ENCODE results near the gene TTC12.

The TTC12 gene

GRCh38 chr11:113398669-113399430, 84.5 kb downstream of the TTC12 start:
- TF ChIP-seq, protein P1, sequence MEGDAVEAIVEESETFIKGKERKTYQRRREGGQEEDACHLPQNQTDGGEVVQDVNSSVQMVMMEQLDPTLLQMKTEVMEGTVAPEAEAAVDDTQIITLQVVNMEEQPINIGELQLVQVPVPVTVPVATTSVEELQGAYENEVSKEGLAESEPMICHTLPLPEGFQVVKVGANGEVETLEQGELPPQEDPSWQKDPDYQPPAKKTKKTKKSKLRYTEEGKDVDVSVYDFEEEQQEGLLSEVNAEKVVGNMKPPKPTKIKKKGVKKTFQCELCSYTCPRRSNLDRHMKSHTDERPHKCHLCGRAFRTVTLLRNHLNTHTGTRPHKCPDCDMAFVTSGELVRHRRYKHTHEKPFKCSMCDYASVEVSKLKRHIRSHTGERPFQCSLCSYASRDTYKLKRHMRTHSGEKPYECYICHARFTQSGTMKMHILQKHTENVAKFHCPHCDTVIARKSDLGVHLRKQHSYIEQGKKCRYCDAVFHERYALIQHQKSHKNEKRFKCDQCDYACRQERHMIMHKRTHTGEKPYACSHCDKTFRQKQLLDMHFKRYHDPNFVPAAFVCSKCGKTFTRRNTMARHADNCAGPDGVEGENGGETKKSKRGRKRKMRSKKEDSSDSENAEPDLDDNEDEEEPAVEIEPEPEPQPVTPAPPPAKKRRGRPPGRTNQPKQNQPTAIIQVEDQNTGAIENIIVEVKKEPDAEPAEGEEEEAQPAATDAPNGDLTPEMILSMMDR (IDR thresholded peaks at IDR 0.05; ENCODE audit: low read depth, low read length, missing control alignments) = no peak
- Histone ChIP-seq H3K27me3 (replicated peaks) (no peaks in the 10 kb centered on the region), H3K4me3 (ENCODE audit: low read depth, low read length) (no peak overlapping the region), H3K36me3 (replicated peaks) (no peaks in the 10 kb centered on the region), H3K27ac (no peak overlapping the region)
- in situ Hi-C loops (cut with HindIII; ENCODE audit: low pct_ligation_motif_present, low sequenced_read_pairs) = no loop called here
- DNase-seq = no peak

- TF ChIP-seq, protein P1 (IDR thresholded peaks at IDR 0.05; ENCODE audit: low read depth, low read length, missing control alignments) = no peak
- DNase-seq = no peak
- in situ Hi-C loops (cut with HindIII; ENCODE audit: low pct_ligation_motif_present, low sequenced_read_pairs) = no loop called here
- no peak overlapping the region for H3K4me3 ChIP-seq (ENCODE audit: low read depth, low read length)
- H3K36me3 ChIP-seq (replicated peaks) = no peaks in the 10 kb centered on the region
- no peak overlapping the region for H3K27ac ChIP-seq
- H3K27me3 ChIP-seq (replicated peaks) = no peaks in the 10 kb centered on the region
Measured at GRCh38 chr11:113400631-113401230, 86.3 kb downstream of the TTC12 start.

DNA sequence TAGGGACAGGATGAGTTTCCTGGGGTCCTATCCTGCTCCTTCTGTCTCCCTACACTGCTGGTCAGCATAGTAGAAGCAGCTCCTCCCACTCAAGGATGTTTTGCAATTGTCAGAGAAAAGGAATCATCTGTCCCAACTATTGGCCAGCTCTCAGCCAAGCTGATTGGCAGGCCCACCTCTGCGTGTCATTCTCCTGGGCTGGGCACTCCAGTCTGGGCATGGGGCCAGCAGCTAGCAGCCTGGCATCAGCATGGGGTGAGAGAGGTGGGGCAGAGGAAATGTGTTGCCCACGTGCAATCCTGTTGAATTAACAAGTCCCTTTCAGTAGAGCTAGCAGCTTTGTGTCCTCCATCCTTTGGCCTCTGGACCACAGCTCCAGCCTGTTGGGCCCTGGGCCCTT, 87.3 kb downstream of the TTC12 start:
- no peak for DNase-seq
- Histone ChIP-seq H3K36me3 (replicated peaks) (no peaks in the 10 kb centered on the region), H3K27me3 (replicated peaks) (no peaks in the 10 kb centered on the region), H3K4me3 (ENCODE audit: low read depth, low read length) (no peak overlapping the region), H3K27ac (no peak overlapping the region)
- TF ChIP-seq, protein P1 (IDR thresholded peaks at IDR 0.05; ENCODE audit: low read depth, low read length, missing control alignments) = no peak
- in situ Hi-C loops (cut with HindIII; ENCODE audit: low pct_ligation_motif_present, low sequenced_read_pairs) = no loop called here

DNA sequence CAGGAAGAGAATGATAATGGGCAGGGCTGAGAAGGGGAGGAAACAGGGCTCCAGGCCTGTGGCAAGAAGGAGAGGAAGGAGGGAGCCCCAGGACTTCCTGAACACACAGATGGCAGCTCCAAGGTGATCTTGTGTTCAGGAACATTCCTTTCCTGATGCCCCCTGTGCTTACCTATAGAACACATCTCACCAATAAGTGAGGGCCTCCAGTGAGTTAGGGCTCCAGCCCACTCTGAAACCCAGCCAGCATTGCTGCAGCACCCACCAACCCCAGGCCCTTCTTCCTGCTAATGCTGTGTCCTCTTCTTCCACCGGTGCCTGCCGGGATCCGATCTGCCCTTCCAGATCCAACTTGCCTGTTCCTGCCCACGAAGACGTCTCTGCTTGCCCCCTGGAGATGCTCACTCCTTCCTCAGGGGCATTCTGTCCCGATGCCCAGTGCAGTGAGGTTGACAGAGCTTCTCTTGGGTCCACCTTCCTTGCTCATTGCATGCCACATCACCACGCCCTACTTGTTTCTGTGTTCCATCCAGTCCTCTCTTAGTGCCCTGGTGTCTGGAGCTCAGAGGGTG, 90.6 kb downstream of the TTC12 start:
- Histone ChIP-seq H3K27ac (no peak overlapping the region), H3K27me3 (replicated peaks) (no peaks in the 10 kb centered on the region), H3K4me3 (ENCODE audit: low read depth, low read length) (no peak overlapping the region), H3K36me3 (replicated peaks) (no peaks in the 10 kb centered on the region)
- no peak for DNase-seq
- TF ChIP-seq, protein P1 (IDR thresholded peaks at IDR 0.05; ENCODE audit: low read depth, low read length, missing control alignments) = no peak
- in situ Hi-C loops (cut with HindIII; ENCODE audit: low pct_ligation_motif_present, low sequenced_read_pairs) = no loop called here

GRCh38 chr11:113405724-113406478, 91.5 kb downstream of the TTC12 start:
- Histone ChIP-seq H3K27ac (no peak overlapping the region), H3K4me3 (ENCODE audit: low read depth, low read length) (no peak overlapping the region), H3K36me3 (replicated peaks) (no peaks in the 10 kb centered on the region), H3K27me3 (replicated peaks) (no peaks in the 10 kb centered on the region)
- TF ChIP-seq, protein P1 (IDR thresholded peaks at IDR 0.05; ENCODE audit: low read depth, low read length, missing control alignments) = no peak
- in situ Hi-C loops (cut with HindIII; ENCODE audit: low pct_ligation_motif_present, low sequenced_read_pairs) = no loop called here
- no peak for DNase-seq
